NCI-H1436 treated with DMSO at 0.1 percent for 48 hours (cell line): ENCODE measurements around the gene TFRC.
"Not testable (repeated sequence)": the region's sequence is repeated elsewhere in the genome, so short reads cannot be mapped to it uniquely, and the experiment has no call there.

Experiments used
- DNase-seq: peaks from one replicate; lab custom pipeline; 2025; lab: John Stamatoyannopoulos, UW

The TFRC gene

DNA sequence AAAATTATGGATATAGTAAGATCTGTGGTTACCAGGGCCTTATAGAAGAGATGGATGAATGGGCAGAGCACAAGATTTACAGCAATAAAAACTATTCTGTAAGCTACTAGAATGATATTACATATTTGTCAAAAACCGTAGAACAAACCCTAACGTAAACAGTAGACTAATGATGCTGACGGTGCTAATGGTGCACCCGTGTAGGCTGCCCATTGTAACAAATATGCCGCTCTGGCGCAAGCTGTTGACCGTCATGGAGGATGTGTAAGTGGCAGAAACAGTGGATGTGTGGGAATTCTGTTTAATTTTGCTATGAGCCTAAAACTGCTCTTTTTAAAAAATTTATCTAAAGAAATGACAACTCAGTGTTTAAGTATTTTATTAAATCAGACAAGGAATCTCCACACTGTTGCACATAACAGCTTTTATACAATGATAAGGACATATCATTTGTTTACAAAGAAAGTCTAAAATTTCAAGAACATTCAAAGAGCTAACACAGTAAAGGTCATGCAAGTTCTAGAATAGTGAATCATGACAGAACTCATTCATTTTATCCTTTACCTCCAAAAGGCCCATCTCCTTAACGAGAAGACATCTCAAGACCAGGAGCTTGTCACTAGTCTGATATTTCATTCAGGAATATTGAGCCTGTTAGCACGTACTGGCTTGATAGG, 32.8 kb downstream of the TFRC start:
- no peak for DNase-seq

DNA sequence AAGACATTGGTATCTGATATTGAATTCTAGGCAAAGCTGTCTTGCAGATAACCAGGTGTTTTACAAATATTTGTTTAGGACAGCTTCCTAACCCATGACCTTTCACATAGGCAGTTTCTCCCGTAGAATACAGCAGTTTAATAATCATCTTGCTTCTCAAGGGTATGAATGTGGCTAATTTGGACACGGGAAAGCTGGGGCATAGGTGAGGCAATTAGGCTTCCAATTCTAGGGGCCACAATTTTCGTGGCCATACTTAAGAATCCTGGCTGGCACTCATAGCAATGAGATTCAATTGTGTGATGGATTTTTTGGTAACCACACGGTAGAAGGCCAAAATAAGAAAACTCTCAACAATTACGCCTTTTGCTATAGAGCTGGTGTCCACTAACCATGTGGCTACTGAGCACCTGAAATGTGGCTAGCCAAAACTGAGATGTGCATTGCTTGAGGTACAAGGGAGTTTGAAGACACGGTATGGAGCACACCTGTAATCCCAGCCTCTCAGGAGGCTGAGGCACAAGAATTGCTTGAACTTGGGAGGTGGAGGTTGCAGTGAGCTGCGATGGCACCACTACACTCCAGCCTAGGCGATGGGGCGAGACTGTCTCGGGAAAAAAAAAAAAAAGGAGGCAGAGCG, 34.4 kb downstream of the TFRC start:
- DNase-seq, result no peak

DNA sequence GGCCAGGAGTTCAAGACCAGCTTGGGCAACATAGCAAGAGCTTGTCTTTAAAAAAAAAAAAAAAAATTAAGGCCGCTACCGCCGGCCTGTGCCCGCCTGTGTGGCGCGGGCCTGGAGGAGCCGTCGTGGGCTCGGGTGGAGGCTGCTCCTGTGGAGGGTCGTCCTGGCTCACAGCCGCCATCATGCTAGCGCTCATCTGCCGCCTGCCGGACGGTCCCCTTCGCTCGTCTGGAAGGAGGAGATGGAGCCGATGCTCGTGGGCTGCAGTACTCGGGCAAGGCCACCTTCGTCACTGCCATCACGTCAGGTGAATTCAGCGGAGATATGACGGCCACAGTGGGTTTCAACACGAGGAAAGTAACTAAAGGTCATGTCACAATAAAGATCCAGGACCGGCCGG, 37.4 kb downstream of the TFRC start:
- DNase-seq, result no peak

DNA sequence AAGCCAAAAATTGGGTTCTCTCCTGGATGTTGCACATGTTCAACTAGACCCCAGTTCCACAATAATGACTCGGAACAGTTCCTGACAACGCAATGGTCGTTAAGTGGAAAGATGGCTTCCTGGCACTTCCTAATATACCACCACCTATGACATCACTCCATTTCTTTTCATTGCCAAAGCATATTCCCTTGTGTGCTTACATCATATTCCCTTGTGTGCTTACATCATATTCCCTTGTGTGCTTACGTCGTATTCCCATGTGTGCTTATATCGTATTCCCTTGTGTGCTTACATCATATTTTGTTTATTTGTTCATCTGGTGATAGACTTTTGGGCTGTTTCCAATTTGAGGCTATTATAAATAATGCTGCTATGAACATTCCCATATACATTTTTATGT, 39.2 kb downstream of the TFRC start:
- DNase-seq, result no peak

DNA sequence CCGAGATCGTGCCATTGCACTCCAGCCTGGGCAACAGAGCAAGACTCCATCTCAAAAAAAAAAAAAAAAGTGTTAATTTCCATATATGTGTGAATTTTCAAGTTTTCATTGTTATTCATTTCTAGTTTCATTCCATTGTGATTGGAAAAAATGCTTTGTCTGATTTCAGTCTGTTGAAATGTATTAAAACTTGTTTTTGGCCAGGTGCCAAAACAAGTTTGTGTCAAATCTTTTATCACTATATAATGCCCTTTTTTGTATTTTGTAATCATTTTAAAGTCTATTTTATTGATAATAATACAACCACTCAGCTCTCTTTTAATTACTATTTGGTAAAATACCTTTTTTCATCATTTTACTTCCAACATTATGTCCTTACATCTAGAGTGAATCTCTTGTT, 42.5 kb downstream of the TFRC start:
- no peak for DNase-seq

DNA sequence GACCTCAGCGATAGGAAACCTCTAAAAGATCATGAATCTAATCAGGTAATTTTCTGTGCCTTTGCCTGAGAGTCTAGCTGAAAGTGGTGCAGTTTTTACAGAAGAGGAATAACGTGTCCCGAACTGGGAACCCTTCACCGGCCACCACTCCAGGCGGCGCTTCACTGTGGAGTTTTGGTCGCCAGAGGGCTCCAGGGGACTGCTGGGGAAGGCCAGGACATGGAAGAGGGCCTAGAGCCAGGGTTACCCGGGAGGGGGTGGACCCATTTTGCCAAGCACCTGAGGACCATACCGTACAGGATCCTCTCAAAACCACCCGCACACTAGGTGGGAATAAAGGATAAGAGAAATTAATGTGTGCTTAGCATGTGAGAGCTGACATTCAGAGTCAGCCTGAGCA, 55.8 kb downstream of the TFRC start:
- not testable (repeated sequence) for DNase-seq

DNA sequence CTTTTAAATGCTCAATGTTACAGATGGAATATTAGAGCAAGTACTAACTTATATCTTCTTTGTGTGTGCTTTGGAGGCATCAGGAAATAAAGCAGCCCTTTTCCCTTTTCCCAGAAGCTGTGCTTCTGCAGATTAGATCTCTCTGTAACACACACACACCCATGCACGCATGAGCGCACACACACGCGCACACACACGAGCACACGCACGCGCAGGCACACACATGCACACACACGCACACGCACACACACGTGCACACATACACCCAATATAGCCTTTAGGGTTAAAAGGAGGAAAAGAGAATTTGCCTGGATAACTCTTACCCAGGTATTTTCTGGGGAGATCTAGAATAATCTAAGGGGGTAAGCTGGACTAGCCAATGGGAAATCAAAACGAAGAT, 56.9 kb downstream of the TFRC start:
- DNase-seq, result no peak

DNA sequence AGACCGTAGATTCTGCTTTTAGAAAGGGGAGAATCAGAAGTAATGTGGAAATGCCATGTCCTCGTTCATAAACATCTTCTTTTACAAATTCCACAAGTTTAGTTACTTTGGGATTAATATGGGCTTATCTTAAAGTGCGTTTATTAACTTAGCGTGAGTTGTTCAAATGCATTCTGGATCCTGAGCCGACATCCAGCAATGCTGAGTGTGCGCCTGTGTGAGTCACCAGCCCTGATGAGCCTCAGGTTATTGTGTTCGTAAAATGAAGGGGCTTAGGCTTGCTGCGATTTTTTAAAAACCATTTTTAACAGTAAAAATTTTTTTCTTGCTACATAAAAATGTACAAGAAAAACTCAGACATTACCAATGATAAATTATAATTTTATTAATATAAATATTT, 57.9 kb downstream of the TFRC start:
- no peak for DNase-seq

DNA sequence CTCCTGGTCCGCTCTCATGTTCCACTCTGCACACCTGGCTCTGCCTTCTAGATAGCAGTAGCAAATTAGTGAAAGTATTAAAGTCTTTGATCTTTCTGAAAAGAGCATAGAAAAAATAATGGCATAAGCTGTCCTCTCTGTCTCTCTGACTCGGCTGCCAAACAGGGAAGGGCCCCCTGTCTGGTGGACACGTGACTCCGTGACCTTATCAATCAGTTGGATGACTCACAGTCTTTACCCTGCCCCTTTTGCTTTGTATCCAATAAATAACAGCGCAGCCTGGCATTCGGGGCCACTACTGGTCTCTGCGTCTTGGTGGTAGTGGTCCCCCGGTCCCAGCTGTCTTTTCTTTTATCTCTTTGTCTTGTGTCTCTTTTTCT, 59.4 kb downstream of the TFRC start:
- DNase-seq, result not testable (repeated sequence)

DNA sequence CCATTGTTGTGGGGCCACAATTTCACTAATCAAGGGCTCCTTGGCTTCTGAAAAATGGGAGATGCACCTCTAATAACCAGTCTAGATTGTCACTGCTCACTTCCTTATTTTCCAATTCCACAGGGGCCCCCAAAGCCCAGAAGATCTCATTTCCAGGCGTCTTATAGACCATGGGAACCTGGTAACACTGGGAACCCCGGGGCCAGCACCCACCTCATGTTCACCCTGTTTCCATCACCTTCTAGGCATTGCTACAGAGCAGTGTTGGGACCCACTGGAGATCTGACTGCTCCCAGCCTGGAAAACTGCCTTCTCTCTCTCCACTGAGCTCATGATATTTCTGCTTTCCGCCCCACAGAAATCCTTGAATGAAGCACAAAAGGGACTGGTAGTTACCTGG, 61.5 kb downstream of the TFRC start:
- DNase-seq, result no peak

DNA sequence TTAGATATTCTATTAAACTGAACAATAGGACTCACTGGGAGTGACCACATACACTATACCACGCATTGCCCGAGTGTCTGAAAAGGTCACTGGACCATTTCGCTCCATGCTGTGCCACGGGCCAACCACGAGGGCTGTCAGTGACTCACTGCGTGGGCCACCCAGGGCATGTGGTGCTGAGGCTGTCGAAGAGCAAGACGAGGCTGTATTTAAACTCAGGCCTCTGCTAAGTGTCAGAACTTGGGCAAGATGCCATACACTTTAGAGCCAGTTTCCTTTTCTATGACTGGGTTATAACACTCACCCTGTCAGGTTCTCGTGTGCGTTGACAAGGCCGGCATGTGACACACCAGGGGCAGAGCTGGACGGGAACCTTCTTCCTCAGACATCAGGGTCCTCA, 62.3 kb downstream of the TFRC start:
- not testable (repeated sequence) for DNase-seq

DNA sequence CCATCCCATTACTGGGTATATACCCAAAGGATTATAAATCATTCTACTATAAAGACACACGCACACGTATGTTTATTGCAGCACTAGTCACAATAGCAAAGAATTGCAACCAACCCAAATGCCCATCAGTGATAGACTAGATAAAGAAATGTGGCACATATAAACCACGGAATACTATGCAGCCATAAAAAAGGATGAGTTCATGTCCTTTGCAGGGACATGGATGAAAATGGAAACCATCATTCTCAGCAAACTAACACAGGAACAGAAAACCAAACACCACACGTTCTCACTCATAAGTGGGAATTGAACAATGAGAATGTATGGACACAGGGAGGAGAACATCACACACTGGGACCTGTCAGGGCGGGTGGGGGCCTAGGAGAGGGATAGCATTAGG, 63.7 kb downstream of the TFRC start:
- not testable (repeated sequence) for DNase-seq

DNA sequence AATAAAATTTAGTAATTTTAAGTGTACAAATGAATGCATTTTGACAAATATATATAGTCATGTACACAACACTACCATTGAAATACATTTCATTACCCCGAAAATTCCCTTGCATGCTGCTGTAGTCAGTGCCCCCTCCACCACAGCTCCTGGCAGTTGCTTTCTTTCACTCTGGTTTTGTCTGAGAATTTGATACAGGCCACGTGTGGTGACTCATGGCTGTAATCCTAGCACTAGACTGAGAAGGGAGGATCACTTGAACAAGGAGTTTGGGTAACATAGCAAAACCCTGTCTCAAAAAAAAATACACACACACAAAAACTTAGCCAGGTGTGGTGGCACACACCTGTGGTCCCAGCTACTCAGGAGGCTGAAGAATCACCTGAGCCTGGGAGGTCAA, 65.4 kb downstream of the TFRC start:
- DNase-seq, result no peak

DNA sequence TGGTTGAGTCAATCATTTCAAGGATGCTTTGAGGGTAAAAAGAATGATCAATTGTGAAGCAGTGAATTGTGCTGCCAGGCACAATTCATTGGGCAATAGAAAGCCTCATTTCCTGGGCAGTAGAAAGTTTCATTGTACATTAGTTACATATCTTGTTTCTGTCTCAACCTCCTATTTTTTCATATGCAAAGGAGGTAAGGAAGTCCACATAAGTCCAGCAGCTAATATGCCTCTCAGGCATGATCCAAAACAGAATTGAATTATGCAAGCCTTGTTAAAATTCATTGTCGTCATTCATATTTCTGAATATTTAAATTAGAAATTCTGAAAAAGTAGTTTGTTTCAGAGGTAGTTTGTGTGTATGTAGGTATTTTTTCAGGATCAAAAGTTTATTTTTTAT, 65.8 kb downstream of the TFRC start:
- DNase-seq, result no peak

DNA sequence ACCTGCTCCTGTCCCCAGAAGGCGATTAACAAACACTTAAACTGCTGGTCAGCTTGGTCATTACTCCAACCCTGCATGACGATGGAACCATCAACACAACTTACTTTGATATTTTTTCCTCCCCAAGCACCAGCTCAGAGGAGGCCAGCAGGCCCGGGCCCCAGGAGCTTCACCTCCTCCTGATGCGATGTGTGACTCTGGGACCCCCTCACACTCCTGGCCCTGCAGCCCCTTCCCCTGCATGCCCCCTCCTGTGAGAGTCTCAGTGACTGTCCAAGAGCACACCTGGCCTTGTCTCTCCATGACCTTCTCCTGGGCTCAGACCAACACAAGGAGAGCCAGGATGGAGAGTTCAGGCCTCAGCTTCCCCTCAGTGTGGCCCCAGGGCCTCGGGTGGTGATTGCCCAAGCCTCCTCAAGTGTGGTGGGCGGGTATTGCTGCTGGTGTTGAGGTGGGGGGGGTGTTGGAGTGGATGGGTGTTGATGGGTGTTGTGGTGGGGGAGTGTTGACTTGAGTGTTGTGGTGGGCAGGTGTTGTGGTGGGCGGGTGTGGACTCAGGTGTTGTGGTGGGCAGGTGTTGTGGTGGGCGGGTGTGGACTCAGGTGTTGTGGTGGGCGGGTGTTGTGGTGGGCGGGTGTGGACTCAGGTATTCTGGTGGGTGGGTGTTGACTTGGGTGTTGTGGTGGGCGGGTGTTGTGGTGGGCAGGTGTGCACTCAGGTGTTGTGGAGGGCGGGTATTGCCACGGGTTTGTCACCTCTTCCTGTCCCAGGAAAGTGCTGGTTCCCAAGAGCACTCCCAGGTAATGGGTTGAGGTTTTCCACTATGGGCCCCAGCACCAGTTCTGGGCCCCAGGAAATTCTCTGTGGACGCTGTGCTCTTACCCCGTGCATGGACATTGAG, 68.1 kb downstream of the TFRC start:
- DNase-seq, result no peak

DNA sequence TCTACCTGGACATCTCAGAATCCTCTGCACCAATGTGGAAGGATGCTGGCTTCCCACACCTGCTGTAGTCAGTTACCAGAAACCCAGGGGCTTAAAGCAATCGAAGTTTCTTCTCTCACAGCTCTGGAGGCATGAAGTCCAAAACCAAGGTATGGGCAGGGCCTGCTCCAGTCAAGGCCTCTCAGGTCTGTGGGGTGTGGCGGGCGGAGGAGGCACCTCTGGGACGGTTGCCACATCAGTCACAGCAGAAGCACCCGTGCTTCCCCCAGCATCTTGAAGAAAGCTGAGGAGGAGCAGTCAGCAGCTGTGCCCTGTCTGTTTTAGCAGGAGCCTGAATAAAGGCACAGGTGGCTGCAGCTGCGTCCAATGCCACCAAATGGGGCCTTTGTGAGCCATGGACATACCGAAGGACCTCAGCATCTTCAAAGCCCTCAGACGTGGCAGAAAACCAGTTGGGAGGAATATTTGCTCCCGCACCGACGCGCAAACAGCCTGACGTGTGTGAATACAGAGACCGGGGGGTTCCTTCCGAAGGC, 68.9 kb downstream of the TFRC start:
- no peak for DNase-seq

DNA sequence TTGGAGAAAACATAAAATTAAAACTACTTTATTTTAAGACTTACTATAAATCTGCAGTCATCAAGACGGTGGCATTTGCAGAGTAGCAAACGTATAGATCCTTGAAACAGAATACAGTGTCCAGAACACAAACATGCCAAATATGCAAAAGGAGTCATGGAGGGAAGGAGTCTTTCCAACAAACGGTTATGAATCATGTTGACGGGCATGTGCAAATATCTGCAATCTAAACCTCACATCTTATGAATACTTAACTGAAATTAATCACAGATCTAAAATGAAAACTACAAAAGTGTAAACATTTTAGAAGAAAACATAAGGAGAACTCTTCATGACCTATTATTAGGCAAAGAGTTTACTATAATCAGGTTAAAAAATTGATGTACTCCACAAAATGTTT, 69.4 kb downstream of the TFRC start:
- DNase-seq, result no peak

DNA sequence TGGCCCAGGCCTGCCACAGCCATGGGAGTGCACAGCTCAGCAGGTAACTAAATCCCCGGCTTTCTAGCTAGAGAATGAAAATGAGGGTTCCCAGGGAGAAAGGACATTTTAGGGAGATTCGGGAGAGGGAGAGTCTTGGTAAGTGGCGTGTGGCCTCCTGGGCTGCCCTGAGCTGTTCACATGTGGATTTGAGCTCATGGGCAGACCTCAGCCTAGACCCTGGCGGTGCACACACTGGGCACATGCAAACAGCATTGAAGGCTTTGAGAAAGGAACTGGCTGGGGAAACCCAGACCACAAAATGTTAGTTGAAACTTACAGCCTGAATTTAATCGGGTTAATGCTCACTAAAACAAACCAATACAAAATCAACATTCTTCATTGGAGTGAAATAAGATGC, 72.4 kb downstream of the TFRC start:
- no peak for DNase-seq

DNA sequence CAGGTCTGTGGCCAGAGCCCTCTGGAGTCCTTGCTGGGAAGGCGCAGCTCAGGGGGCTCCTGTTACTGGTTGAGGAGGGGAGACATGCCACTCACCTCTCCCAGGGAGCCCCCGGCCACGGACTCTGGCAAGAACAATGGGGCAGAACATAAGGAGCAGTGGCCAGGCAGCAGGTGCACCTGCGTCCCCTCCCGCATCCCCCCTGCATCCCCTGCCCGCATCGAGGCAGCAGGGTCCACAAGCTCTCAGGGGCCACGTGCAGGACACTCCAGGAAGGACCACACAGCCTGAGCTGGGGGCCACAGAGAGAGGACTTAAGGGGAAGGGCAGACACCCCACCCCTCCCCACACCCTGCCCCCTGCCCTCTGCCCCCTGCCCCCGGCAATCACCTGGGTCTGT, 73.0 kb downstream of the TFRC start:
- no peak for DNase-seq

DNA sequence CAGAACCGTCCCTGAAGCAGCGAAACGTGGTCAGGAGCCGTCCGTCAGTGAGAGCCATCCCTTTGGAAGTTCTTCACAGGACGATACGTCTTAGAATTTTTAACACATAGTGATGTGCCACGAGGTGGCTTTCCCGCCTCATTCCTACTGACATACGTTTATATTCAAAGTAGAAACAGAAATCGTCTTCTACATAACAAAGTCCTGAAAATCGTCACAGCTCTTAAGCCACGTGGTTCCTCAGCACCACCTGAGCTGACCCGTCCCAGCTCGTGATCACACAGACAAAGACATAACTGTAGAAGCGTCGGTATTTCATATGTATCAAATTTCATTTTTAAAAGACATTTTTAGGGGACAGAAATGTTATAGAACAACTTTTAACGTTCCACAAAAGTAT, 73.5 kb downstream of the TFRC start:
- no peak for DNase-seq

DNA sequence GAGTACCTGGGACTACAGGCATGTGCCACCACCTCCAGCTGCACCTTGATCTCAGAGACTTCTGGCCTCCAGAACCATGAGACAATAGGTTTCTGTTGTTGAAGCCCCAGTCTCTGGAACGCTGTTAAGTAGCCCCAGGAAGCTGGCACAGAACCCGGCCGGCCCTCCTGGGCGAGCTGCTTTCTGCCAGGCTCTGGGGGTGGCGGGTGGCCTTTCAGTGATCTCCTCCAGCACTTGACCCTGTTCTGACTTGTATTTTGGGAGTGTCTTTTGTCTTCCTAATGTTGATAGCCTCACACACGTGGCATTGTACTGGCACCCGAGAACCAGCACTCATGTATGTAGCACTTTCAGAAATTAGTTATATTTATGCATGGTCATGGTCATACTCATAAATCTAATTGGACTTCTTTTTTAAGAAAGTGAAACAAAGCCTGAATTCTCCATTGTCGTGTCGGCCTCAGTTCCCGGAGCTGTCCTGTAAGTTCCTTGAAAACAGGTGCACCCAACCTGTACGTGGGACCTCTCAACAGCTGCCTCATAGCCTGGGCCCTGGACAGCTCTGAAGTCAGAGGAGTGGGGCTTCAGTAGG, 74.0 kb downstream of the TFRC start:
- DNase-seq, result no peak

DNA sequence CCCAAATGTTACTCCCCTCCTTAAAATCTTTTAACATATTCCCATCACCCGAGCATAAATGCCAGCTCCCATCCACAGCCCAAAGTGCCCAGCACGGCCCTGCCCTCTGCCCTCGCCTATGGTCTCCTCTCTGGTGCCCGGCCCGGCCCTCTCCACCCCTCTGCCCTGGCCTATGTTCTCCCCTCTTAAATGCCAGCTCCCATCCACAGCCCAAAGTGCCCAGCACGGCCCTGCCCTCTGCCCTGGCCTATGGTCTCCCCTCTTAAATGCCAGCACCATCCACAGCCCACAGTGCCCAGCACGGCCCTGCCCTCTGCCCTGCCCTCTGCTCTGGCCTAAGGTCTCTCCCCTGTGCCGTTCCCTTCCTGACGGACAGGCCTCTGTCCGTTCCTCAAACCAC, 76.6 kb downstream of the TFRC start:
- not testable (repeated sequence) for DNase-seq
